ENCODE results near the gene ZNF688. TPM values are rescaled to one million over a fixed set of nuclear protein-coding genes. Genes with fewer than 3 reads are reported as not detected.
A peak's percentile ranks its signal among the peaks of the same experiment; 100 is the strongest.

ZNF688 gene
- total and polyA plus RNA-seq, 9 of the 15 experiments (the other 6 are each of a cell fraction or from before 2014, with no cell fraction given), result 0.48 to 12.9 (median 4.5) TPM

- TF ChIP-seq NCOA1 (IDR thresholded peaks at IDR 0.05; ENCODE audit: low read depth), result peak; percentile 73
- no peak for TF ChIP-seq THRAP3 (IDR thresholded peaks at IDR 0.05; ENCODE audit: borderline replicate concordance)
- TF ChIP-seq ETS2 (tag; IDR thresholded peaks at IDR 0.05; ENCODE audit: borderline replicate concordance, poor library complexity, severe bottlenecking), result no peak
- TF ChIP-seq ZNF780A (CRISPR knock-in tag; IDR thresholded peaks at IDR 0.05), result no peak
- peak; percentile 73; the same call in 1 of the 2 replicates for TF ChIP-seq ZNF263 (CRISPR knock-in tag; IDR thresholded peaks at IDR 0.05; ENCODE audit: borderline replicate concordance)
- peak; percentile 90 for TF ChIP-seq SAP30 (IDR thresholded peaks at IDR 0.05; ENCODE audit: borderline replicate concordance, insufficient read depth, low read depth, low read length, poor library complexity, severe bottlenecking)
- TF ChIP-seq KDM4B (IDR thresholded peaks at IDR 0.05; ENCODE audit: borderline replicate concordance in 2 of 2, low read depth in 1 of 2), result no peak; a peak in 1 of 4 replicates
- TF ChIP-seq ZNF354B (CRISPR knock-in tag; IDR thresholded peaks at IDR 0.05), result no peak
- peak; percentile 61 for TF ChIP-seq SMAD4 (CRISPR knock-in tag; conservative IDR thresholded peaks at IDR 0.05)
- no peak for TF ChIP-seq MAFK (IDR thresholded peaks at IDR 0.05; ENCODE audit: low read length)
- TF ChIP-seq UBTF (IDR thresholded peaks at IDR 0.05; ENCODE audit: borderline replicate concordance in 1 of 2, low read depth in 2 of 2, low read length in 2 of 2), result 0 out of 4 replicates have a peak, but pooled peaks have one; percentile 59 to 63
- TF ChIP-seq KAT8 (IDR thresholded peaks at IDR 0.05; ENCODE audit: low read depth), result no peak
- TF ChIP-seq TCF7L2 (IDR thresholded peaks at IDR 0.05; ENCODE audit: low read depth, low read length), result no peak
- TF ChIP-seq ZNF551 (CRISPR knock-in tag; IDR thresholded peaks at IDR 0.05), result no peak
- peak; percentile 93 for TF ChIP-seq ZBTB33 (CRISPR knock-in tag; IDR thresholded peaks at IDR 0.05)
- peak; percentile 76; the same call in 1 of the 2 replicates for TF ChIP-seq TGIF2 (CRISPR knock-in tag; IDR thresholded peaks at IDR 0.05)
- TF ChIP-seq BMI1 (IDR thresholded peaks at IDR 0.05; ENCODE audit: low read length), result no peak
- TF ChIP-seq HEY1 (CRISPR knock-in tag; IDR thresholded peaks at IDR 0.05; ENCODE audit: borderline replicate concordance), result no peak
- no peak for TF ChIP-seq CHD1 (IDR thresholded peaks at IDR 0.05; ENCODE audit: low read length)
- peak; percentile 74; the same call in 1 of the 2 replicates for TF ChIP-seq DMBX1 (CRISPR knock-in tag; IDR thresholded peaks at IDR 0.05; ENCODE audit: borderline replicate concordance)
- TF ChIP-seq NR2C1 (IDR thresholded peaks at IDR 0.05), result peak; percentile 90
- TF ChIP-seq NR2C1 (tag; IDR thresholded peaks at IDR 0.05), result peak; percentile 94
Observed at GRCh38 chr16:30585400-30586191, 14.1 kb upstream of the ZNF688 start, which contains the start of gene ZNF785 (continued).
